HG02852 (cell line): ENCODE measurements around the gene MED12L.

Experiments
- ATAC-seq: cut with Tn5 transposase; IDR thresholded peaks from one replicate; pipeline ENCODE4 v1.9.1; 2021; ENCODE audit warnings: mild to moderate bottlenecking, moderate library complexity; ENCODE audit not compliant: unreplicated experiment

MED12L gene

DNA sequence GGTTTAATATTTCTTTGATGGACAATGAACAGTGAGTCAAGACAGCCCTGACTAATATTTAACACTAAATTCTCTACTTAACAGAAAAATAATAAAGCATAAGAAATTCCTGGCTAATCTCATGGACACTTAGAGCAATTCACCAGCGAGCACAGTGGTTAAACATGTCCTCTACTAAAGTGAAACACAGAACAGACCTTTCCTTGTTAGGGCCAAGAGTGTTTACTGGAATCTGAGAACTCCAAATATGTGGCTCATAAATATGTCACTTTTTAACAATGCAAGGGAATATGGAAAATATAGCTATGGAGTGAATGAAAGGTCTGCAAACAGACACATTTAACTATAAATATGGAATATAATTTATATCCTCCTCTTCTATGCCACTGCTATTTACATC, 394.0 kb downstream of the MED12L start:
- no peak for ATAC-seq

DNA sequence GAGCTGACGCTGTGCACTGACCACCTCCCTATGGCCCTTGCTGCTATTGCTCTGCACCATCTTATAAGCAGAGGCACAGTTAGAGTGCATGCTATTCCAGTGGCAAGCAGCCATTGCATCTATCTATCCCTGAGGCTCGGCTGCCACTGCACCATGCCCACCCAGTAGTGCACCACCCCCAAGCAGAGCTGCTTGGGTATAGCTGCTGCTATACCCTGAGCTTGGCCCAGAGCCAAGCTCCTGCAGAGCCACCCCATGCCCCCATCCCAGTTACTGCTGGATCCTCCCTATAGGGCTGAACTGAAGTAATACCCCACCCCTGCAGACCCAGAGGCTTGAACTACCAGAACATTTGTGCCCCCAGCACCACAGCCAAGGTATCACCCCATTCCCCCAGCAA, 395.0 kb downstream of the MED12L start:
- no peak for ATAC-seq

DNA sequence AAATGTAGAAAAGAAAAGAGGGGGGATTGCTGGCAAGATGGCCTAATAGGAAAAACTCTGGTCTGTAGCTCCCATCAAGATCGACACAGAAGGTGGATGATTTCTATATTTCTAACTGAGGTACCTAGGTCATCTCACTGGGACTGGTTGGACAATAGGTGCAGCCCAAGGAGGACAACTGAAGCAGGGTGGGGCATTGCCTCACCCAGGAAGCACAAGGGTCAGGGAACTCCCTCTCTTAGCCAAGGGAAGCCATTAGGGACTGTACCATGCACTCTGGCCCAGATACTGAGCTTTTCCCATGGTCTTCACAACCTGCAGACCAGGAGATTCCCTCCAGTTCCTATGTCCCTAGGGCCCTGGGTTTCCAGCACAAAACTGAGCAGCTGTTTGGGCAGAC, 398.0 kb downstream of the MED12L start:
- no peak for ATAC-seq

DNA sequence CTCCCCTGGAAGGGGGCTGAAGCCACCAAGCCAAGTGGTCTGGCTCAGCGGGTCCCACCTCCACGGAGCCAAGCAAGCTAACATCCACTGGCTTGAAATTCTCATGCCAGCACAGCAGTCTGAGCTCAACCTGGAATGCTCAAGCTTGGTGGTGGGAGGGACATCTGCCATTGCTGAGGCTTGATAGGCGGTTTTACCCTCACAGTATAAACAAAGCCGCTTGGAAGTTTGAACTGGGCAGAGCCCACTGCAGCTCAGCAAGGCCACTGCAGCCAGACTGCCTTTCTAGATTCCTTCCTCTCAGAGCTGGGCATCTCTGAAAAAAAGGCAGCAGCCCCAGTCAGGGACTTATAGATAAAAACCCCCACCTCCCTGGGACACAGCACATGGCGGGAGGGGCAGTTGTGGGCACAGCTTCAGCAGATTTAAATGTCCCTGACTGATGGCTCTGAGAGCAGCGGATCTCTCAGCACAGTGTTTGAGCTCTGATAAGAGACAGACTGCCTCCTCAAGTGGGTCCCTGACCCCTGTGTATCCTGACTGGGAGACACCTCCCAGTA, 398.6 kb downstream of the MED12L start:
- ATAC-seq = no peak
